OCI-LY1 (cell line): ENCODE measurements around the gene ABCC4.
A peak's percentile ranks its signal among the peaks of the same experiment; 100 is the strongest.

Source experiments
- H2AFZ ChIP-seq: fragments of 200-600 bp; sonication (generic), shearing (Covaris generic); 2 replicates; pipeline ENCODE4 v1.6.0; 2014; ENCODE audit warnings: antibody characterized with exemption, mild to moderate bottlenecking, low read length
- H3F3A ChIP-seq: fragments of 200-600 bp; sonication (generic), shearing (Covaris generic); 2 replicates; pipeline ENCODE4 v1.6.0; 2014; ENCODE audit warnings: mild to moderate bottlenecking, antibody characterized with exemption, low read length, moderate library complexity; ENCODE audit not compliant: insufficient read depth
- H3K27ac ChIP-seq: fragments of 200-600 bp; sonication (generic); 2 replicates; pipeline ENCODE4 v1.5.1; 2014; ENCODE audit warnings: low read length, mixed run types, mild to moderate bottlenecking, low read depth; ENCODE audit not compliant: poor library complexity, severe bottlenecking
- H3K27me3 ChIP-seq: fragments of 200-600 bp; sonication (generic); 2 replicates; pipeline ENCODE4 v1.6.0; 2014; ENCODE audit warnings: antibody characterized with exemption, mild to moderate bottlenecking, low read length, moderate library complexity; ENCODE audit not compliant: insufficient read depth
- H3K36me3 ChIP-seq: fragments of 200-600 bp; sonication (generic); 2 replicates; pipeline ENCODE4 v1.6.1; 2014; ENCODE audit warnings: mild to moderate bottlenecking, antibody characterized with exemption, low read length, moderate library complexity, mixed read lengths; ENCODE audit not compliant: insufficient read depth
- H3K4me1 ChIP-seq: fragments of 200-600 bp; sonication (generic); 2 replicates; pipeline ENCODE4 v1.5.1; 2014; ENCODE audit warnings: mild to moderate bottlenecking, low read length, moderate library complexity; ENCODE audit not compliant: insufficient read depth, severe bottlenecking
- H3K4me2 ChIP-seq: fragments of 200-600 bp; sonication (generic), shearing (Covaris generic); 2 replicates; pipeline ENCODE4 v1.6.1; 2014; ENCODE audit warnings: low read length
- H3K4me3 ChIP-seq: fragments of 200-600 bp; sonication (generic); 2 replicates; pipeline ENCODE4 v1.5.1; 2014; ENCODE audit warnings: low read length, low read depth, mild to moderate bottlenecking, mixed read lengths; ENCODE audit not compliant: poor library complexity, severe bottlenecking
- H3K79me2 ChIP-seq: fragments of 200-600 bp; shearing (Covaris generic); 2 replicates; pipeline ENCODE4 v1.6.1; 2016; ENCODE audit warnings: mixed run types, low read length, mixed read lengths; ENCODE audit not compliant: insufficient read depth
- H3K9ac ChIP-seq: fragments of 200-600 bp; sonication (generic), shearing (Covaris generic); 2 replicates; pipeline ENCODE4 v1.6.1; 2014; ENCODE audit warnings: mild to moderate bottlenecking, low read length, mixed read lengths
- H3K9me2 ChIP-seq: fragments of 200-600 bp; sonication (generic), shearing (Covaris generic); 2 replicates; pipeline ENCODE4 v1.6.1; 2014; ENCODE audit warnings: low read depth, mild to moderate bottlenecking, low read length, mixed read lengths
- H3K9me3 ChIP-seq: fragments of 200-600 bp; shearing (Covaris generic); 2 replicates; pipeline ENCODE4 v1.6.1; 2014; ENCODE audit warnings: low read length, mixed read lengths
- H4K20me1 ChIP-seq: fragments of 200-600 bp; sonication (generic), shearing (Covaris generic); 2 replicates; pipeline ENCODE4 v1.6.0; 2016; ENCODE audit warnings: mild to moderate bottlenecking, low read length; ENCODE audit not compliant: insufficient read depth
- CTCF ChIP-seq: fragments of 200-600 bp; sonication (generic), shearing (Covaris generic); IDR thresholded peaks from 2 replicates; pipeline ENCODE4 v1.5.1; 2017; ENCODE audit warnings: mild to moderate bottlenecking, antibody characterized with exemption, low read length, moderate library complexity, mixed read lengths
- EZH2 ChIP-seq: fragments of 200-600 bp; sonication (generic), shearing (Covaris generic); IDR thresholded peaks from 2 replicates; pipeline ENCODE4 v1.8.0; 2017; ENCODE audit warnings: borderline replicate concordance, mixed run types, mild to moderate bottlenecking, antibody characterized with exemption, low read length, moderate library complexity, mixed read lengths

ABCC4 gene

GRCh38 chr13:95307507-95307906 lies 6.3 kb upstream of the ABCC4 start:
- no peak overlapping the region for H3K4me2 ChIP-seq
- H3F3A ChIP-seq, result no peaks in the 10 kb centered on the region
- peaks cover 1% of the 10 kb centered on the region for H3K4me1 ChIP-seq
- H3K27me3 ChIP-seq, result no peaks in the 10 kb centered on the region
- H3K79me2 ChIP-seq, result no peaks in the 10 kb centered on the region
- H3K27ac ChIP-seq, result no peak overlapping the region
- no peaks in the 10 kb centered on the region for H4K20me1 ChIP-seq
- no peak overlapping the region for H3K4me3 ChIP-seq
- H3K36me3 ChIP-seq, result no peaks in the 10 kb centered on the region; the same call in 1 of the 2 replicates
- H2AFZ ChIP-seq, result no peak overlapping the region
- H3K9me2 ChIP-seq, result no peaks in the 10 kb centered on the region
- no peak for TF ChIP-seq EZH2
- TF ChIP-seq CTCF, result no peak
- no peak overlapping the region for H3K9ac ChIP-seq
- no peaks in the 10 kb centered on the region for H3K9me3 ChIP-seq

- Histone ChIP-seq H3K27ac (no peak overlapping the region), H3K36me3 (no peaks in the 10 kb centered on the region; the same call in 1 of the 2 replicates), H3F3A (no peaks in the 10 kb centered on the region), H3K4me2 (no peak overlapping the region), H3K9me2 (no peaks in the 10 kb centered on the region), H3K79me2 (peaks cover 7% of the 10 kb centered on the region; the same call in 1 of the 2 replicates), H3K9me3 (no peaks in the 10 kb centered on the region), H3K4me1 (peaks cover 23% of the 10 kb centered on the region), H2AFZ (no peak overlapping the region), H3K27me3 (no peaks in the 10 kb centered on the region), H3K9ac (no peak overlapping the region), H4K20me1 (no peaks in the 10 kb centered on the region), H3K4me3 (no peak overlapping the region)
- TF ChIP-seq CTCF (no peak), EZH2 (no peak)
Measured at GRCh38 chr13:95304453-95304852, 3.2 kb upstream of the ABCC4 start.

GRCh38 chr13:95301968-95302393 lies 730 bp upstream of the ABCC4 start:
- no peaks in the 10 kb centered on the region; the same call in 1 of the 2 replicates for H3K36me3 ChIP-seq
- H3K79me2 ChIP-seq, result peaks cover 19% of the 10 kb centered on the region
- peak overlapping the region; percentile 60 for H3K9ac ChIP-seq
- peak overlapping the region; percentile 84 for H2AFZ ChIP-seq
- no peaks in the 10 kb centered on the region for H3K27me3 ChIP-seq
- H3K4me2 ChIP-seq, result peak overlapping the region; percentile 98
- H3K27ac ChIP-seq, result no peak overlapping the region
- no peaks in the 10 kb centered on the region for H3F3A ChIP-seq
- H3K9me2 ChIP-seq, result no peaks in the 10 kb centered on the region
- peak overlapping the region; percentile 92 for H3K4me3 ChIP-seq
- TF ChIP-seq CTCF (no peak; the same call in 1 of the 2 replicates), EZH2 (no peak)
- H3K4me1 ChIP-seq, result peaks cover 28% of the 10 kb centered on the region
- no peaks in the 10 kb centered on the region for H4K20me1 ChIP-seq
- no peaks in the 10 kb centered on the region for H3K9me3 ChIP-seq
